ENCODE results near the gene FMO4.

GRCh38 chr1:171379846-171380245 lies 65.9 kb downstream of the FMO4 start:
- TF ChIP-seq CTCF (IDR thresholded peaks at IDR 0.05 in 2 of 3, conservative IDR thresholded peaks at IDR 0.05 in 1 of 3; ENCODE audit: control insufficient read depth in 2 of 3, extremely low read depth in 1 of 3, insufficient read depth in 1 of 3, low read depth in 3 of 3, low read length in 3 of 3) (no peak), EP300 (IDR thresholded peaks at IDR 0.05; ENCODE audit: borderline replicate concordance in 1 of 2, control insufficient read depth in 1 of 2, low read depth in 2 of 2, low read length in 2 of 2) (no peak), EZH2 (IDR thresholded peaks at IDR 0.05; ENCODE audit: borderline replicate concordance, control insufficient read depth, low read depth, low read length) (no peak), ZBED1 (IDR thresholded peaks at IDR 0.05; ENCODE audit: borderline replicate concordance) (no peak), RAD21 (IDR thresholded peaks at IDR 0.05; ENCODE audit: insufficient read depth, low read depth, low read length) (no peak), ELK1 (IDR thresholded peaks at IDR 0.05; ENCODE audit: low read depth, low read length) (no peak)
